Esophagus squamous epithelium (tissue), 4 donors: ENCODE results near the gene MORN1.

Experiments used
- CTCF ChIP-seq, 6 experiments: fragments of 450-650 bp in 4 of 6; fragments of 200-600 bp in 2 of 6; sonication (generic) in 2 of 6; IDR thresholded peaks; one replicate each; pipeline ENCODE4 v1.5.1; 2016 to 2019; ENCODE audit warnings: antibody characterized with exemption in 6 of 6, mild to moderate bottlenecking in 4 of 6, moderate library complexity in 4 of 6
- POLR2A ChIP-seq, 4 donors: fragments of 450-650 bp; IDR thresholded peaks; one replicate each; pipeline ENCODE4 v1.6.1; 2017; ENCODE audit warnings: antibody characterized with exemption in 4 of 4, mild to moderate bottlenecking in 4 of 4, moderate library complexity in 3 of 4

DNA sequence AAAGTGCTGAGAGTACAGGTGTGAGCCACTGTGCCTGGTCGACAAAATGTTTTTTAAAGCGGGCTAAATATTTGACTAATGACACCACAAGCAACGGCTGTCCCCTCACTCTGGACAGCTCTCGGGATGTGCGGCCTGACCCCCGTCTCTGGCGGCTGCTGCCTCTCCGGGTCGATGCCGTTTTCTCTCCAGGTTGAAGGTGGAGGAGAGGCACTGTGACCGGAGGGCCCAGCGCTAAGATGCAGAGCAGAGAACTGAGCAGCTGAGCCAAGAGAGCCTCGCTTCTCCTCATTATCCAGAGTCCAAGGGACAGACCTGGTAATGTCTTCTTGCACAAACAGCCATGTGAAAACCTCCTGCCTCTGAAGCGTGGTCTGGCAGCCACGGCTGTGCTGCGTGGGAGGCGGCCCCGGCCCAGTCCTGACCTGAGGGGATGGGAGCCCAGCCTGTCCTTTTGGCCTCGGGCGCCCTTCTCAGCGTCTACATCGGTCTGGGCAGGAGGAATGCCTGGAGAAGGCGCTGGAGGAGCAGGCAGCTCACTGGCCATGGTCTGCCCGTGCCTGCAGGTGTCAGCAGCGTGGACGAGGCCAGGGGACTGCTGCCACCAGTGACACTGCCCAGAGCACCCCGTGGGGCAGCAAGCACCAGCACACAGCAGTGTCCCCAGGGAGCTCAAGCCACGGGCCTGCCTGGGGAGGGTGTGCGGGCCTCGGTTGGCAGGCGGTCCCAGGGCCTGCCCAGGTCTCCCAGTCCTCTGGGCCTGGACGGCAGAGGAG, 10.3 kb downstream of the MORN1 start:
- TF ChIP-seq CTCF (IDR thresholded peaks at IDR 0.05) (no peak), POLR2A (IDR thresholded peaks at IDR 0.05) (no peak)
